Esophagus muscularis mucosa (tissue), 4 donors: ENCODE measurements around the gene MRM2.

Source experiments
- EP300 ChIP-seq: sonication (generic); formaldehyde crosslinking; IDR thresholded peaks from one replicate; pipeline ENCODE4 v1.6.1; 2017; ENCODE audit warnings: antibody characterized with exemption
- POLR2A ChIP-seq: fragments of 450-650 bp; IDR thresholded peaks from one replicate; pipeline ENCODE4 v1.6.1; 2017; ENCODE audit warnings: antibody characterized with exemption, moderate library complexity, mild to moderate bottlenecking, low read depth
- POLR2AphosphoS5 ChIP-seq, 2 donors: sonication (generic); formaldehyde crosslinking; IDR thresholded peaks; one replicate each; pipeline ENCODE4 v1.6.1; 2017; ENCODE audit warnings: antibody characterized with exemption in 2 of 2
- TF ChIP-seq, protein P1 (sequence below), 3 experiments: fragments of 200-600 bp in 2 of 3; fragments of 450-650 bp in 1 of 3; sonication (generic) in 2 of 3; IDR thresholded peaks; one replicate each; pipeline ENCODE4 v1.5.1; 2017 to 2019; ENCODE audit warnings: antibody characterized with exemption in 3 of 3, mild to moderate bottlenecking in 2 of 3, moderate library complexity in 1 of 3

DNA sequence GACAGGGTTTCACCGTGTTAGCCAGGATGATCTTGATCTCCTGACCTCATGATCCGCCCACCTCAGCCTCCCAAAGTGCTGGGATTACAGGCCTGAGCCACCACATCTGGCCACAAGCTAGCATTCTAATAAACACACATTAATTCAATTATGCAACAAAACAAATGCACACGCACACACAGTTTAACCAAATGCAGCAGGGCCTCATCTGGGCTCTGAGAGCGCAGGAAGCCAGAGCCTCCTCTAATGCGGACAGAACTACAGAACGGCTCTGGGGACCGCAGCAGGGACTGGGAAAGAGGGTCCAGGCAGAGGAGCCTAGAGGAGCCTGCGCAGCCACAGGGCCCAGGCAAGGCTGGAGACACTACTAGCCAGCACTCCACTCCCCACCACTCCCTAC is 13.1 kb downstream of the MRM2 start:
- TF ChIP-seq, protein P1, sequence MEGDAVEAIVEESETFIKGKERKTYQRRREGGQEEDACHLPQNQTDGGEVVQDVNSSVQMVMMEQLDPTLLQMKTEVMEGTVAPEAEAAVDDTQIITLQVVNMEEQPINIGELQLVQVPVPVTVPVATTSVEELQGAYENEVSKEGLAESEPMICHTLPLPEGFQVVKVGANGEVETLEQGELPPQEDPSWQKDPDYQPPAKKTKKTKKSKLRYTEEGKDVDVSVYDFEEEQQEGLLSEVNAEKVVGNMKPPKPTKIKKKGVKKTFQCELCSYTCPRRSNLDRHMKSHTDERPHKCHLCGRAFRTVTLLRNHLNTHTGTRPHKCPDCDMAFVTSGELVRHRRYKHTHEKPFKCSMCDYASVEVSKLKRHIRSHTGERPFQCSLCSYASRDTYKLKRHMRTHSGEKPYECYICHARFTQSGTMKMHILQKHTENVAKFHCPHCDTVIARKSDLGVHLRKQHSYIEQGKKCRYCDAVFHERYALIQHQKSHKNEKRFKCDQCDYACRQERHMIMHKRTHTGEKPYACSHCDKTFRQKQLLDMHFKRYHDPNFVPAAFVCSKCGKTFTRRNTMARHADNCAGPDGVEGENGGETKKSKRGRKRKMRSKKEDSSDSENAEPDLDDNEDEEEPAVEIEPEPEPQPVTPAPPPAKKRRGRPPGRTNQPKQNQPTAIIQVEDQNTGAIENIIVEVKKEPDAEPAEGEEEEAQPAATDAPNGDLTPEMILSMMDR (IDR thresholded peaks at IDR 0.05) = no peak
- TF ChIP-seq EP300 (no peak), POLR2AphosphoS5 (IDR thresholded peaks at IDR 0.05) (no peak), POLR2A (no peak)
